PC-9 (cell line): ENCODE data around the gene SDK2.

Experiments
- EZH2 ChIP-seq: fragments of 200-600 bp; sonication (generic); IDR thresholded peaks from 2 replicates; pipeline ENCODE4 v1.8.0; 2017; ENCODE audit warnings: antibody characterized with exemption, low read depth
- TF ChIP-seq, protein P1 (sequence below): fragments of 200-600 bp; sonication (generic); conservative IDR thresholded peaks from 2 replicates; pipeline ENCODE4 v1.6.1; 2017; ENCODE audit warnings: mixed run types, antibody characterized with exemption, mild to moderate bottlenecking, moderate library complexity

DNA sequence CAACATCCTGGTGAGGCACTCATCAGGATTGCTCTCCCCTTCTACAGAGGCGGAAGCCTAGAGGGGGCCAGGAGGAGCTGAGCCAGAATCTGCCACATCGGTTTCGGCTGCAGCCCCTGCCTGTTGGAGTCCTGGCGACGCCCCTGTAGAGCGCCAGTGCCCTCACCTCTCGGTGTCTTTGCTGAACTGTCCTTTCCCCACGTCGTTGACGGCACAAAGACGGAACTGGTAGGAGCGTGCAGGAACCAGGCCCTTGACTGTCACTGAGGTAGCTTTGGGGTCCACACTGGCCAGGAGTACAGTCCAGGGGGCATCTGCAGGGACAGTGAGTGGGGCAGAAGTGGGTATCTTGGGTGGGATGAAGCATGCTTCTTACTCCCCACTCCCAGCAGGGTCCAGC, 222.1 kb downstream of the SDK2 start:
- TF ChIP-seq, protein P1, sequence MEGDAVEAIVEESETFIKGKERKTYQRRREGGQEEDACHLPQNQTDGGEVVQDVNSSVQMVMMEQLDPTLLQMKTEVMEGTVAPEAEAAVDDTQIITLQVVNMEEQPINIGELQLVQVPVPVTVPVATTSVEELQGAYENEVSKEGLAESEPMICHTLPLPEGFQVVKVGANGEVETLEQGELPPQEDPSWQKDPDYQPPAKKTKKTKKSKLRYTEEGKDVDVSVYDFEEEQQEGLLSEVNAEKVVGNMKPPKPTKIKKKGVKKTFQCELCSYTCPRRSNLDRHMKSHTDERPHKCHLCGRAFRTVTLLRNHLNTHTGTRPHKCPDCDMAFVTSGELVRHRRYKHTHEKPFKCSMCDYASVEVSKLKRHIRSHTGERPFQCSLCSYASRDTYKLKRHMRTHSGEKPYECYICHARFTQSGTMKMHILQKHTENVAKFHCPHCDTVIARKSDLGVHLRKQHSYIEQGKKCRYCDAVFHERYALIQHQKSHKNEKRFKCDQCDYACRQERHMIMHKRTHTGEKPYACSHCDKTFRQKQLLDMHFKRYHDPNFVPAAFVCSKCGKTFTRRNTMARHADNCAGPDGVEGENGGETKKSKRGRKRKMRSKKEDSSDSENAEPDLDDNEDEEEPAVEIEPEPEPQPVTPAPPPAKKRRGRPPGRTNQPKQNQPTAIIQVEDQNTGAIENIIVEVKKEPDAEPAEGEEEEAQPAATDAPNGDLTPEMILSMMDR = no peak
- no peak for TF ChIP-seq EZH2
